Mucosa of rectum (tissue), 2 donors: ENCODE results near the gene TWIST1.

Source experiments
- H3K27ac ChIP-seq, 2 donors: one replicate each; pipeline ENCODE4 v1.7.0; 2013; ENCODE audit warnings: inconsistent platforms in 2 of 2, low read depth in 2 of 2, low read length in 2 of 2
- H3K27me3 ChIP-seq, 2 donors: one replicate each; pipeline ENCODE4 v1.7.0; 2013; ENCODE audit warnings: low read length in 2 of 2; ENCODE audit not compliant: control insufficient read depth in 2 of 2, insufficient read depth in 2 of 2
- H3K36me3 ChIP-seq, 2 donors: one replicate each; pipeline ENCODE4 v1.7.0; 2013; ENCODE audit warnings: low read length in 2 of 2; ENCODE audit not compliant: control insufficient read depth in 2 of 2, insufficient read depth in 2 of 2
- H3K4me1 ChIP-seq, 2 donors: one replicate each; pipeline ENCODE4 v1.7.0; 2013; ENCODE audit warnings: low read length in 2 of 2, mild to moderate bottlenecking in 1 of 2; ENCODE audit not compliant: control insufficient read depth in 2 of 2, insufficient read depth in 2 of 2
- H3K4me3 ChIP-seq, 2 donors: one replicate each; pipeline ENCODE4 v1.7.0; 2013; ENCODE audit warnings: low read length in 2 of 2
- H3K9ac ChIP-seq, 2 donors: one replicate each; pipeline ENCODE4 v1.7.0; 2013; ENCODE audit warnings: low read length in 2 of 2, low read depth in 1 of 2, mild to moderate bottlenecking in 1 of 2
- H3K9me3 ChIP-seq, 2 donors: one replicate each; pipeline ENCODE4 v1.7.0; 2013; ENCODE audit warnings: low read length in 2 of 2; ENCODE audit not compliant: control insufficient read depth in 2 of 2
- donor health status: healthy.
- donor health status: Normal muscosa, but diverticular disease.

TWIST1 gene

DNA sequence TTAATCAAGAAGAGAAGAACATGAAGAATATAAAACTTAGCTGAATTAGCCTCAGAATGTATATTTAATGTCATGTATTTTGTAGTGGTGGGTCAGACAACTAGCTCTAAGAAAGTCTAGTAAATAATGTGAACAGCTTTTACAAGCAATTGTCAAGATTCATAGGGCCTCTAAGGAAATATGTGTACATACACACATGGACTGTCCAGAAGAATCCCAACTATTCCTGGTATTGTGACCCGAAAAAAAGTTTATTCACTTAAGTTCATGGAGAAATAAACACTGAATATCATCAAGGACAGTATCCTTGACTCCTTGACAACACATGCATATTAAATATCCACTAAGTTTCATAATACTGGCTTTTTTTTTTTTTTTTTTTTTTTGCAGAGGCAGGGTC lies 11.4 kb upstream of the TWIST1 start:
- no peaks in the 10 kb centered on the region for H3K9me3 ChIP-seq
- H3K27me3 ChIP-seq: no peaks in the 10 kb centered on the region
- no peaks in the 10 kb centered on the region for H3K4me1 ChIP-seq
- H3K4me3 ChIP-seq: no peak overlapping the region
- H3K9ac ChIP-seq: no peak overlapping the region
- no peaks in the 10 kb centered on the region for H3K36me3 ChIP-seq
- H3K27ac ChIP-seq: no peak overlapping the region

DNA sequence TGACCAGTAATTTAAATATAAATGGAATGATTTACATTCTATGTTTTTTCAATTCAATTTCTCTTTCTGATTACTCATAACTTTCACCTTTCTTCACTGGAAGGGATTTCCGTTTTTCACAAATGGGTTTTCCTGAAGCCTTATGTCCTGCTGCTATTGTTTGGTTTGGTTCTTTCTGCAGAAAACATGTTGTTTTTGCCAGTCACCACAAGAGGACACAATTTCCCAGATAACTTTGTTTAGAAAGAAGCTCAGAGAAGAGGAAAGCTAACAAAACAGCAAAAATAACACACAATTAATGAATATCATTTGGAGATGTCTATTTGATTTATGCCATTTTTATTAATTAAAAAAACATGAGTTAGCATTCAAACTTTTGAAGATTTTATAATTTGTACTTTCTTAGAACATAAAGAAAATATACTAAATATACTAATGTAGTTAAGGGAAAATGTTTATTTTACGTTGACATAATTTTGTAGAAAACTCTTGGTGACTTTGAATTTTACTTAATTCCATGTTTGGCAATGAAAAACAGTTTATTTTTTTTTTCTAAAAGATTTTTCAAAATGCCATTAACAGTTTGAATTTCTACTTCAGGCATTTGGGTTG lies 4.6 kb upstream of the TWIST1 start:
- H3K4me1 ChIP-seq: no peaks in the 10 kb centered on the region
- no peak overlapping the region for H3K4me3 ChIP-seq
- no peak overlapping the region for H3K27ac ChIP-seq
- H3K27me3 ChIP-seq: peaks cover 15 to 21% of the 10 kb centered on the region in 2 donors
- no peaks in the 10 kb centered on the region for H3K36me3 ChIP-seq
- no peaks in the 10 kb centered on the region for H3K9me3 ChIP-seq
- no peak overlapping the region for H3K9ac ChIP-seq

DNA sequence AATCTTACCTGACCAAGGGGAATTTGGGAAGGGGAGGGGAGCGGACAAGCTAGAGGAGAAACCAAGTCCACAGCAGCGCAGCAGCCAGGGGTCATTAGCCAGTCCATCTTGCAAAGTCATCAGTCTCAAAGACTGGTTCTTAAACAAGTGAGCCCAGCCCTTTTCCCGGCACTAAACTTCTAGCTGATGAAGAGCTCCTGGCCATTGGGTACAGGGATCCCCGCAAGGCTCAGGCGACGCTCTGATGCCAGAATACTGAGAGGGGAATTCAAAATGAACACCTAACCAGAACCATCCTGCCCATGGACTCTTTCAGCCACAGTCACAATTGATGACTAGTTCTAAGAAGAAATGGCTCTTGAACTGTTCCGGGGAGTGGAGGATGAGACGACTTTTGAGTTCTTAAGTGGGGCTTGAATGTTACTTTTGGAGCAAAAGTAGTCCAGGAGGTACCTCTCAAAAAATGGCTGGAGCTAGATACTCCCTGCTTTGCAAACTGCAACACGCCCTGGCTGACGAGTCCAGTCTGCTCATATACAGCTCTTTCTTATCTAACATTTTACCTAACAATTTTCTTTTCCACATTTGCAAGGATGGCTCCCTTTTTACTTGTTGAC lies 2.5 kb upstream of the TWIST1 start:
- no peak overlapping the region for H3K9ac ChIP-seq
- peaks cover 22 to 27% of the 10 kb centered on the region in 2 donors for H3K27me3 ChIP-seq

DNA sequence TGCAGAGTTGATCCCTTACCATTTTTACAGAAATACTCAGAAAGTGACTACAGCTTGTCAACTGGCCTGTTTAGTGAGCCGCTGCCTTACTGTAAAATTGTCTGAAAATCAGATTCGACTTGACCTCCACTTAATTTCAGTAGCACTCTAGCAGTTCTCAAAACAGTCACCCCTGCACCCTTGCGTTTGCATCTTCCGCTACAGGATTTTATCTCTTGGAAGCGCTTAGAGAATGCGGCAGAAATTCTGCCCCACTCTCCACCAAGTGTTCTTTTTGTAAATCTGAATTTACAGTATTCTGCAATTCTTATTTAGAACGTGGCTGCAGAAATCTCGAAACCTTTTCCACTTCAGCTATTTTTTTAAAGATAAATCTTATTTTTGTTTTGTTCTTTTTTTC lies 1.9 kb upstream of the TWIST1 start:
- H3K27ac ChIP-seq: no peak overlapping the region
- no peak overlapping the region for H3K4me3 ChIP-seq
- no peaks in the 10 kb centered on the region for H3K36me3 ChIP-seq
- H3K9ac ChIP-seq: no peak overlapping the region
- no peaks in the 10 kb centered on the region for H3K4me1 ChIP-seq
- H3K9me3 ChIP-seq: no peaks in the 10 kb centered on the region
- peaks cover 23 to 27% of the 10 kb centered on the region in 2 donors for H3K27me3 ChIP-seq

More for the DNA sequence above, 2.5 kb upstream of the TWIST1 start:
- no peaks in the 10 kb centered on the region for H3K36me3 ChIP-seq
- no peak overlapping the region for H3K4me3 ChIP-seq
- no peaks in the 10 kb centered on the region for H3K4me1 ChIP-seq
- no peaks in the 10 kb centered on the region for H3K9me3 ChIP-seq
- no peak overlapping the region for H3K27ac ChIP-seq

DNA sequence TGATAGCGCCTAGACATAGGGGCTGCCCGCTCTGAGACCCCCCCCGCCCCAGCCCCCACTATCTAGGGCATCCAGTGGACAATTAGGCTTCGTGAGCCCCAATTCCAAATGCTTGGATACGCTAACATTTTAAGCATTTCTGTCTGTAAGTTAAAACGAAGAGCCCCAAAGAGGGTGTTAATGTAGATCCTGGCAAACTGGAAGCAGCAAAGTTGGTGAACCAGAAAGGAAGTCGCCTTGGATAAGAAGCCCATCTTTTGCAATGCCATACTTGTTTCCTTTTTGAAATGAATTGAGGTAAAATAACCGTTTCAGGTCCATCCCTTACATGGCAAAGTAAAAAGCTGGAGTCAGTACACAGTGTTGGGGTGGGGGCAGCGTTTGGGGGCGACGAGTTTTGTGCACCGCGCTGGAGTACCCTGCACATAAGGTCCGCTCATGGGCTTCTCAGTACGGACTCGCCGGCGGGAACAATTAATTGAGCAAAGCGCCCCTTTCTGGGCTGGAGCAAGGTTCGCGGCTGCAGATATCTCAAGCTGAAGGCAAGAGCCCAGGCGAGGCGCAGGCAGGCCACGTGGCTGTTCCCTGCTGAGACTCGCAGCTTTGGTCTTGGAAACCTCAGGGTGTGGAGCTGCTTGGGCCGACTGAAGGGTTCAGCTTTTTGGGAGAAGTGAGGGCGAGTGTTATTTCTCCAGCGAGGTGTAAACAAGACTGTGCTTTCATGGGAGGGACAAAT lies 1.4 kb upstream of the TWIST1 start:
- H3K9ac ChIP-seq: no peak overlapping the region
- no peak overlapping the region for H3K27ac ChIP-seq
- peaks cover 23 to 27% of the 10 kb centered on the region in 2 donors for H3K27me3 ChIP-seq
- no peaks in the 10 kb centered on the region for H3K9me3 ChIP-seq
- no peaks in the 10 kb centered on the region for H3K36me3 ChIP-seq
- no peak overlapping the region for H3K4me3 ChIP-seq
- no peaks in the 10 kb centered on the region for H3K4me1 ChIP-seq

DNA sequence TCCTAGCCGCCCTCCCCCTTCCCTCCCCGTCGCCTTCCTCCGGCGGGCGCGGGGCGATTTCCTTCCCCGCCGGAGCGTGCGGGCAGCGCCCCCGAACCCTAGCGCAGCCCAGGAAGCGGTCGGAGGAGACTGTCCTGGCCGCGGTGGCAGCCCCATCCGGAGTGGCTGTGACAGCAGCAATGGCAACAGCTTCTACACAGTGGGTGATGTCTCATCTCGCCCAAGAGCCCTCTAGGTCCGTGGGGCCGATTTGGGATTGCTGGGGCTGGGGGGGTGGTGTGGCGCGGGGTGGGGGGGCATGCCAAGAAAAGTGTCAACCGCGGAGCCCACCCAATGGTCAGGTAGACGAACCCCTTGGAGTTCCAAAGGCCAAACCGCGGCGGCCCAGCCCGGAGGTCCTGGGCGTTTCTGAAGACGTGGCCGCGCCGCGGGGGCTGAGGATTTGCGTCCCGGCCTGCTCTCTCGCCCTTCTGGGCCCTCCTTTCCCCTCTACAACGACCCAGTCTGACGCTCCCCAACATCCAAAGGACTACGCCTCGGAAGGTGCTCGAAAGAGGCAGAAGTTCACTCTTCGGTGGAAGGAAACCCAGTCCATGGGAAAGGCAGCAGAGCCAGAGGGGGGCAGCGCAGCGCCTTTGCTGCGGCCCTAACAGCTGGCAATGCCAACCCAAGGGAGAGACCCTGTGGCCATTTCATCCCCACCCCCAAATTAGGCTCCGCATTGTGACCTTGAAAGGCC lies 603 bp upstream of the TWIST1 start:
- Histone ChIP-seq H3K27ac (no peak overlapping the region), H3K27me3 (peaks cover 23 to 27% of the 10 kb centered on the region in 2 donors), H3K9ac (no peak overlapping the region), H3K4me3 (peak overlapping the region in 1 of 2 donors; percentile 44), H3K4me1 (no peaks in the 10 kb centered on the region), H3K36me3 (no peaks in the 10 kb centered on the region), H3K9me3 (no peaks in the 10 kb centered on the region)

DNA sequence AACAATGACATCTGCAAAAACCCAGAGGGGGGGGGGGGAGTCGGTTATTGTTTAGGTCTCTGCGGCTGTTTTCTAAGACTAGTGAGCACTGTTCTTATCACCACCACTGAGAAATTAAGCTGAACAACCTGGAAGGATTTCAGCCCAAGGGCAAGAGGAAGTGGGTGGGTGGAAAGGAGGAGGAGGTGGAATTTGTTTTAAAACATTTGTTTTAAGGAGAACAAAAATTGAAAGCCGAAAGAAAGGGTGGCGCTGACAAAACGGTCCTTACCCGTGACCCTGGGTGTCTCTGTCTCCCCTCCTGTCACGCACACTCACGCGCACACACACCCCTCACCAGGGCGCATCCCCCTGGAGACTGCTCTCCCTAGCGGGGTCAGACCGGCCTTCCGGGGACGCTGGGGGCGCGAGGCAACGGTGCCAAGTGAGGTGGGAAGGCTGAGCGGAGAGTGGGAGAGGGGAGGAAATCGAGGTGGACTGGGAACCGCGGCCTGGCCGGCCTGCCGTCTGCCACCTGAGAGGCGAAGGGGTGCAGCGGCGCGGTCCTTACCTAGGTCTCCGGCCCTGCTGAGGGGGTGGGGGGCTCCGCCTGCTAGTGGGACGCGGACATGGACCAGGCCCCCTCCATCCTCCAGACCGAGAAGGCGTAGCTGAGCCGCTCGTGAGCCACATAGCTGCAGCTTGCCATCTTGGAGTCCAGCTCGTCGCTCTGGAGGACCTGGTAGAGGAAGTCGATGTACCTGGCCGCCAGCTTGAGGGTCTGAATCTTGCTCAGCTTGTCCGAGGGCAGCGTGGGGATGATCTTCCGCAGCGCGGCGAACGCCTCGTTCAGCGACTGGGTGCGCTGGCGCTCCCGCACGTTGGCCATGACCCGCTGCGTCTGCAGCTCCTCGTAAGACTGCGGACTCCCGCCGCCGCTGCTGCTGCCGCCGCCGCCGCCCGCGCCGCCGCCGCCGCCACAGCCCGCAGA lies 1.0 kb downstream of the TWIST1 start:
- Histone ChIP-seq H3K27ac (no peak overlapping the region), H3K36me3 (no peaks in the 10 kb centered on the region), H3K9me3 (no peaks in the 10 kb centered on the region), H3K4me1 (no peaks in the 10 kb centered on the region), H3K9ac (peak overlapping the region in 1 of 2 donors; percentile 39), H3K4me3 (peak overlapping the region; percentile 68 to 71), H3K27me3 (peaks cover 30 to 33% of the 10 kb centered on the region in 2 donors)

DNA sequence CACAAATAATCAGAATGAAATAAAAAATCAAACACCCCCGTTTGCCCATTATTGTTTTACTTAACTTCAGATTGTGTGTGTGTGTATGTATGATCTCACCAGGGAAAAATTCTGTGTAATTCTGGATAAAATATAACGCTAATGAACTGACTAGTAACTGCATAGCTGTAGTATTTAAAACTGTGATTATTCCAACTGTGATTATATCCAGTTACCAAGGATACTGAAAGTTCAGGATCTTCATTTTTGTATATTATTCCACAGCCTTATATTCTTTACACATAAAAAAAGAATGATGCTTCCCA lies 2.9 kb downstream of the TWIST1 start:
- Histone ChIP-seq H3K9me3 (no peaks in the 10 kb centered on the region), H3K4me3 (no peak overlapping the region), H3K4me1 (no peaks in the 10 kb centered on the region), H3K27me3 (peaks cover 29 to 44% of the 10 kb centered on the region in 2 donors), H3K9ac (no peak overlapping the region), H3K36me3 (no peaks in the 10 kb centered on the region), H3K27ac (no peak overlapping the region)

DNA sequence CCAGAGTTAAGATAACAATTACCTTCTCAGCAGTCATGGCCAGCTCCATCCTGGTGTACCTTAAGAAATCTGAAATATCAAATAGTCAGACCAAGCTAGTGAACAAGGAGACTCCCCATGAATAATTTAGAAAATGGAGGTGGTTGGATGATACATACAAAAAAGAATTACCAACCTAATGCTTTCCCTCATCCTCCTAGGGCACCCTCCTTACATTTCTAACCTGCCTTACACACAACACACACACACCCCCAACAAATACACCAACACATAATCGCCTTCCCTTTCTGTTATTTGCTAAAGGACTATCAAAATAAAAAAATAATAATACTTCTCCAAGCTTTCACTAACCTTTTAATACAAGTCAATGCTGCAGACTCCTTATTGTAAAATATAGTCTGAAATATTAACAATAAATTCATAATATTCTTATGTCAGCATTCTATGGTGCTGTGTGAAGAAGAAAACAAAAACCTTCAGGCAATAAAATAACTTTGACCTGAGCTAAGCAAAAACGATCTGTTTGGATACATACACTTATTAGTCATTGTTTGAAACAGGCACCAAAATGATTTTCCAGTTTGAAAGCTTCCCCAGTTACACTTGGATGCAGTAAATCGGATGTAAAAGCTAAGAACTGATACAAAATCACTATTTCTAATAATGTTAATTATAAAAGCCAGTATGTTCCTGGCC lies 3.4 kb downstream of the TWIST1 start:
- H3K27ac ChIP-seq: no peak overlapping the region
- H3K9me3 ChIP-seq: no peaks in the 10 kb centered on the region
- no peaks in the 10 kb centered on the region for H3K4me1 ChIP-seq
- no peak overlapping the region for H3K4me3 ChIP-seq
- peaks cover 30 to 42% of the 10 kb centered on the region in 2 donors for H3K27me3 ChIP-seq
- no peak overlapping the region for H3K9ac ChIP-seq
- no peaks in the 10 kb centered on the region for H3K36me3 ChIP-seq
